HCT116 (cell line): ENCODE results near the gene LILRB1. TPM values are rescaled to one million over a fixed set of nuclear protein-coding genes. Genes with fewer than 3 reads are reported as not detected.

Source experiments
- ATAC-seq: fragments of 200-7000 bp; cut with Tn5 transposase; 2 replicates; pipeline ENCODE4 v1.9.1; 2020; ENCODE audit warnings: mild to moderate bottlenecking, moderate library complexity
- BruUV-seq: library from RNA; stranded (reverse); fragments of 400-500 nt; replicated peaks from 2 replicates; lab custom pipeline; 2021; lab: Mats Ljungman, UMichigan
- CTCF ChIA-PET: fragments of 300-600 bp; sonication (Branson Sonifier 250); formaldehyde crosslinking; loops from one replicate; lab custom pipeline; 2021; ENCODE audit warnings: antibody characterized with exemption; lab: Charles Lee
- POLR2A ChIA-PET: fragments of 300-600, 350-600 bp; sonication (Branson Sonifier 250); formaldehyde crosslinking; loops from one replicate; lab custom pipeline; 2021; ENCODE audit warnings: antibody characterized with exemption; lab: Charles Lee
- RAD21 ChIA-PET, 2 experiments: fragments of 300-600 bp; sonication (Branson Sonifier 250); formaldehyde crosslinking; loops; one replicate each; lab custom pipeline; 2023; ENCODE audit warnings: low total read pairs in 2 of 2; ENCODE audit not compliant: uncharacterized antibody in 2 of 2, unreplicated experiment in 2 of 2, low non-redundant PET in 1 of 2; lab: Charles Lee
- DNase-seq: peaks from one replicate; pipeline ENCODE4 v3.0.0-alpha.2; 2010; ENCODE audit warnings: low read depth, low spot score
- H2AFZ ChIP-seq: fragments of 200-600 bp; shearing (Covaris generic), sonication (generic); 2 replicates; pipeline ENCODE4 v1.6.1; 2017; ENCODE audit warnings: low read depth, mixed run types, mixed read lengths, antibody characterized with exemption, low read length; ENCODE audit not compliant: poor library complexity, severe bottlenecking
- H3K27ac ChIP-seq: 2 replicates; pipeline ENCODE4 v1.5.1; 2012; ENCODE audit warnings: low read depth, low read length
- H3K27me3 ChIP-seq: fragments of 200-600 bp; sonication (generic); 2 replicates; pipeline ENCODE4 v1.6.1; 2016; ENCODE audit warnings: mixed run types, low read length, mixed read lengths; ENCODE audit not compliant: insufficient read depth
- H3K36me3 ChIP-seq, 2 experiments: fragments of 200-500 bp in 1 of 2; fragments of 200-600 bp in 1 of 2; sonication (Bioruptor generic) in 1 of 2; sonication (generic) in 1 of 2; 2 replicates each; pipeline versions ENCODE4 v1.5.1 to v1.6.1; 2014 to 2016; ENCODE audit warnings: low read length in 2 of 2, inconsistent platforms in 1 of 2, mixed read lengths in 1 of 2, mixed run types in 1 of 2; ENCODE audit not compliant: insufficient read depth in 2 of 2, control insufficient read depth in 1 of 2
- H3K4me1 ChIP-seq, 2 experiments: fragments of 200-600 bp in 1 of 2; sonication (generic) in 1 of 2; 2 replicates each; pipeline versions ENCODE4 v1.5.1 to v1.6.1; 2012 to 2017; ENCODE audit warnings: low read length in 2 of 2, inconsistent platforms in 1 of 2, mild to moderate bottlenecking in 1 of 2, mixed read lengths in 1 of 2, mixed run types in 1 of 2, moderate library complexity in 1 of 2; ENCODE audit not compliant: insufficient read depth in 2 of 2, control insufficient read depth in 1 of 2
- H3K4me2 ChIP-seq: fragments of 200-600 bp; sonication (generic); 2 replicates; pipeline ENCODE4 v1.6.1; 2017; ENCODE audit warnings: mixed run types, low read length, mixed read lengths
- H3K4me3 ChIP-seq, 2 experiments: fragments of 200-600 bp in 1 of 2; sonication (generic) in 1 of 2; replicated peaks in 1 of 2; 2 replicates each; pipeline ENCODE4 v1.5.1; 2011 to 2016; ENCODE audit warnings: low read length in 2 of 2, control low read depth in 1 of 2, low read depth in 1 of 2, mild to moderate bottlenecking in 1 of 2, mixed read lengths in 1 of 2, mixed run types in 1 of 2
- H3K79me2 ChIP-seq: fragments of 200-600 bp; sonication (generic); 2 replicates; pipeline ENCODE4 v1.6.1; 2017; ENCODE audit warnings: mild to moderate bottlenecking, mixed run types, low read length, moderate library complexity, mixed read lengths; ENCODE audit not compliant: insufficient read depth
- H3K9ac ChIP-seq: fragments of 200-600 bp; sonication (generic); 2 replicates; pipeline ENCODE4 v1.6.1; 2016; ENCODE audit warnings: low read length, mixed read lengths
- H3K9me2 ChIP-seq: fragments of 200-600 bp; sonication (generic), shearing (Covaris generic); 2 replicates; pipeline ENCODE4 v1.6.1; 2017; ENCODE audit warnings: mixed run types, mild to moderate bottlenecking, moderate library complexity; ENCODE audit not compliant: insufficient read depth
- H3K9me3 ChIP-seq, 2 experiments: fragments of 200-500 bp in 1 of 2; fragments of 200-600 bp in 1 of 2; sonication (Bioruptor generic) in 1 of 2; sonication (generic) in 1 of 2; 2 replicates each; pipeline ENCODE4 v1.6.1; 2014 to 2017; ENCODE audit warnings: low read length in 2 of 2, mixed read lengths in 2 of 2, inconsistent platforms in 1 of 2, low read depth in 1 of 2, mild to moderate bottlenecking in 1 of 2, mixed run types in 1 of 2, moderate library complexity in 1 of 2; ENCODE audit not compliant: control insufficient read depth in 1 of 2, insufficient read depth in 1 of 2
- H4K20me1 ChIP-seq: fragments of 200-600 bp; sonication (generic), shearing (Covaris generic); 2 replicates; pipeline ENCODE4 v1.6.1; 2017; ENCODE audit warnings: mixed run types, mild to moderate bottlenecking, moderate library complexity; ENCODE audit not compliant: insufficient read depth
- CBX3 ChIP-seq: IDR thresholded peaks from 2 replicates; pipeline ENCODE4 v1.6.1; 2012; ENCODE audit warnings: low read depth
- CTCF ChIP-seq, 3 experiments: fragments of 200-600 bp in 1 of 3; sonication (generic) in 1 of 3; IDR thresholded peaks in 2 of 3; conservative IDR thresholded peaks in 1 of 3; 2 replicates each; pipeline ENCODE4 v1.5.1; 2012 to 2017; ENCODE audit warnings: low read depth in 2 of 3, low read length in 2 of 3, antibody characterized with exemption in 1 of 3, borderline replicate concordance in 1 of 3, control low read depth in 1 of 3, mild to moderate bottlenecking in 1 of 3, mixed read lengths in 1 of 3, mixed run types in 1 of 3, moderate library complexity in 1 of 3; ENCODE audit not compliant: insufficient read depth in 1 of 3
- ELF1 ChIP-seq: IDR thresholded peaks from 2 replicates; pipeline ENCODE4 v1.6.1; 2012; ENCODE audit warnings: low read depth, borderline replicate concordance
- EZH2phosphoT487 ChIP-seq: fragments of 200-600 bp; IDR thresholded peaks from 2 replicates; pipeline ENCODE4 v1.6.1; 2018; ENCODE audit warnings: antibody characterized with exemption, borderline replicate concordance
- JUND ChIP-seq: IDR thresholded peaks from 2 replicates; pipeline ENCODE4 v1.6.1; 2012
- RAD21 ChIP-seq: IDR thresholded peaks from 2 replicates; pipeline ENCODE4 v1.6.1; 2012; ENCODE audit warnings: low read depth, mild to moderate bottlenecking
- SP1 ChIP-seq: IDR thresholded peaks from 2 replicates; pipeline ENCODE4 v1.6.1; 2012; ENCODE audit warnings: low read depth
- SRF ChIP-seq: IDR thresholded peaks from 2 replicates; pipeline ENCODE4 v1.6.1; 2012; ENCODE audit warnings: low read depth
- YY1 ChIP-seq: IDR thresholded peaks from 2 replicates; pipeline ENCODE4 v1.6.1; 2011; ENCODE audit warnings: low read length, low read depth, moderate library complexity, mild to moderate bottlenecking; ENCODE audit not compliant: insufficient replicate concordance; ENCODE audit errors: extremely low read depth
- intact Hi-C: fragments of 100-400 bp; cut with micrococcal nuclease; formaldehyde crosslinking; loops from 2 replicates; pipeline ENCODE4 v1.10.0; 2022
- total RNA-seq: library from RNA; stranded (reverse); gene quantifications from one replicate; pipeline ENCODE4 v1.2.1, GENCODE V29; 2021; ENCODE audit not compliant: unreplicated experiment
- TF ChIP-seq, protein P1 (sequence below): IDR thresholded peaks from 2 replicates; pipeline ENCODE4 v1.6.1; 2012; ENCODE audit warnings: low read depth

Gene LILRB1
- total RNA-seq, 1 experiment from 2014 or later: not detected

- no peaks in the 10 kb centered on the region for H3K4me1 ChIP-seq
- DNase-seq: no peak
- H3K4me2 ChIP-seq: no peak overlapping the region
- no peaks in the 10 kb centered on the region for H3K36me3 ChIP-seq
- intact Hi-C loops: no loop called here
- H2AFZ ChIP-seq: no peak overlapping the region
- H3K9ac ChIP-seq: no peak overlapping the region
- TF ChIP-seq YY1: no peak
- TF ChIP-seq EZH2phosphoT487: no peak
- TF ChIP-seq CTCF (IDR thresholded peaks at IDR 0.05 in 2 of 3, conservative IDR thresholded peaks at IDR 0.05 in 1 of 3; ENCODE audit: borderline replicate concordance in 1 of 3, insufficient read depth in 1 of 3, low read depth in 2 of 3, low read length in 2 of 3): no peak
- no peak for TF ChIP-seq CBX3
- TF ChIP-seq, protein P1, sequence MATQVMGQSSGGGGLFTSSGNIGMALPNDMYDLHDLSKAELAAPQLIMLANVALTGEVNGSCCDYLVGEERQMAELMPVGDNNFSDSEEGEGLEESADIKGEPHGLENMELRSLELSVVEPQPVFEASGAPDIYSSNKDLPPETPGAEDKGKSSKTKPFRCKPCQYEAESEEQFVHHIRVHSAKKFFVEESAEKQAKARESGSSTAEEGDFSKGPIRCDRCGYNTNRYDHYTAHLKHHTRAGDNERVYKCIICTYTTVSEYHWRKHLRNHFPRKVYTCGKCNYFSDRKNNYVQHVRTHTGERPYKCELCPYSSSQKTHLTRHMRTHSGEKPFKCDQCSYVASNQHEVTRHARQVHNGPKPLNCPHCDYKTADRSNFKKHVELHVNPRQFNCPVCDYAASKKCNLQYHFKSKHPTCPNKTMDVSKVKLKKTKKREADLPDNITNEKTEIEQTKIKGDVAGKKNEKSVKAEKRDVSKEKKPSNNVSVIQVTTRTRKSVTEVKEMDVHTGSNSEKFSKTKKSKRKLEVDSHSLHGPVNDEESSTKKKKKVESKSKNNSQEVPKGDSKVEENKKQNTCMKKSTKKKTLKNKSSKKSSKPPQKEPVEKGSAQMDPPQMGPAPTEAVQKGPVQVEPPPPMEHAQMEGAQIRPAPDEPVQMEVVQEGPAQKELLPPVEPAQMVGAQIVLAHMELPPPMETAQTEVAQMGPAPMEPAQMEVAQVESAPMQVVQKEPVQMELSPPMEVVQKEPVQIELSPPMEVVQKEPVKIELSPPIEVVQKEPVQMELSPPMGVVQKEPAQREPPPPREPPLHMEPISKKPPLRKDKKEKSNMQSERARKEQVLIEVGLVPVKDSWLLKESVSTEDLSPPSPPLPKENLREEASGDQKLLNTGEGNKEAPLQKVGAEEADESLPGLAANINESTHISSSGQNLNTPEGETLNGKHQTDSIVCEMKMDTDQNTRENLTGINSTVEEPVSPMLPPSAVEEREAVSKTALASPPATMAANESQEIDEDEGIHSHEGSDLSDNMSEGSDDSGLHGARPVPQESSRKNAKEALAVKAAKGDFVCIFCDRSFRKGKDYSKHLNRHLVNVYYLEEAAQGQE: no peak
- TF ChIP-seq SP1: no peak
- no peak for TF ChIP-seq SRF
- TF ChIP-seq RAD21: no peak
- no peak for TF ChIP-seq JUND
- TF ChIP-seq ELF1: no peak
- TF ChIP-seq, all 23 proteins: peak for 0
- Histone ChIP-seq H4K20me1 (no peaks in the 10 kb centered on the region), H3K9me2 (no peaks in the 10 kb centered on the region), H3K4me3 (no peak overlapping the region), H3K9me3 (no peaks in the 10 kb centered on the region), H3K27ac (no peak overlapping the region), H3K27me3 (no peaks in the 10 kb centered on the region), H3K79me2 (no peaks in the 10 kb centered on the region)
- BruUV-seq: no TSS peak
- ChIA-PET RAD21 (no interaction called here), CTCF (no interaction called here), POLR2A (no interaction called here)
- ATAC-seq: no peak
These were observed 15.6 kb upstream of the LILRB1 start for GRCh38 chr19:54614726-54615125.
